ENCODE results near the gene GGT6. TPM values are rescaled to one million over a fixed set of nuclear protein-coding genes. Genes with fewer than 3 reads are reported as not detected.

Gene GGT6
- total RNA-seq, 4 donors from 2014 or later, result 46.0 to 141 (median 68.5) TPM

- no peak overlapping the region for H3K4me3 ChIP-seq
- H3K36me3 ChIP-seq, result no peaks in the 10 kb centered on the region
- DNase-seq, result no peak
- no peaks in the 10 kb centered on the region for H3K27me3 ChIP-seq
- TF ChIP-seq POLR2A (IDR thresholded peaks at IDR 0.05) (no peak), CTCF (IDR thresholded peaks at IDR 0.05) (no peak)
- no peaks in the 10 kb centered on the region for H3K9me3 ChIP-seq
- WGBS, 2 donors, result 74 to 79% methylated on average over 16 to 18 of the region's 19 CpGs
- intact Hi-C loops (cut with DNase I), result no loop called here
- peak overlapping the region; percentile 66 to 93 (median 82) for H3K27ac ChIP-seq
- H3K4me1 ChIP-seq, result peaks cover 20 to 85% (median 42%) of the 10 kb centered on the region in 3 donors
Measured at GRCh38 chr17:4520060-4520893, 40.1 kb downstream of the GGT6 start.

GRCh38 chr17:4519361-4519788 lies 41.0 kb downstream of the GGT6 start:
- Histone ChIP-seq H3K36me3 (no peaks in the 10 kb centered on the region), H3K4me1 (peaks cover 20 to 90% (median 42%) of the 10 kb centered on the region in 3 donors), H3K4me3 (no peak overlapping the region), H3K27me3 (no peaks in the 10 kb centered on the region), H3K27ac (peak overlapping the region; percentile 66 to 93 (median 82)), H3K9me3 (no peaks in the 10 kb centered on the region)
- intact Hi-C loops (cut with DNase I), result no loop called here
- 80% methylated on average over 2 of the region's 14 CpGs; no CpG with 5 or more reads in 1 of the 2 donors for WGBS, 2 donors
- TF ChIP-seq POLR2A (IDR thresholded peaks at IDR 0.05) (no peak), CTCF (IDR thresholded peaks at IDR 0.05) (no peak)
- no peak for DNase-seq

- no peak for TF ChIP-seq CTCF (IDR thresholded peaks at IDR 0.05)
- TF ChIP-seq POLR2A (IDR thresholded peaks at IDR 0.05), result no peak
- no peaks in the 10 kb centered on the region for H3K36me3 ChIP-seq
- WGBS, 2 donors, result 40 to 90% methylated on average over 1 to 4 of the region's 10 CpGs
- no peaks in the 10 kb centered on the region for H3K9me3 ChIP-seq
- intact Hi-C loops (cut with DNase I), result no loop called here
- peak overlapping the region; percentile 66 to 93 (median 82) for H3K27ac ChIP-seq
- DNase-seq, result no peak
- H3K4me3 ChIP-seq, result no peak overlapping the region
- no peaks in the 10 kb centered on the region for H3K27me3 ChIP-seq
- peaks cover 20 to 90% (median 45%) of the 10 kb centered on the region in 3 donors for H3K4me1 ChIP-seq
Measured at GRCh38 chr17:4518901-4519300, 41.5 kb downstream of the GGT6 start.

GRCh38 chr17:4516735-4517134 lies 43.6 kb downstream of the GGT6 start:
- Histone ChIP-seq H3K9me3 (no peaks in the 10 kb centered on the region), H3K4me3 (no peak overlapping the region), H3K36me3 (no peaks in the 10 kb centered on the region), H3K4me1 (peaks cover 20 to 92% (median 45%) of the 10 kb centered on the region in 3 donors), H3K27ac (peak overlapping the region; percentile 39 to 86 (median 64)), H3K27me3 (no peaks in the 10 kb centered on the region)
- WGBS, 2 donors, result 61 to 70% methylated on average over 11 of the region's 11 CpGs
- intact Hi-C loops (cut with DNase I), result no loop called here
- no peak for TF ChIP-seq CTCF (IDR thresholded peaks at IDR 0.05)
- TF ChIP-seq POLR2A (IDR thresholded peaks at IDR 0.05), result no peak
- DNase-seq, result no peak

- Histone ChIP-seq H3K4me1 (peaks cover 19 to 92% (median 32%) of the 10 kb centered on the region in 3 donors), H3K27ac (peak overlapping the region in 3 of 4 donors; percentile 38 to 74 (median 66)), H3K27me3 (no peaks in the 10 kb centered on the region), H3K9me3 (no peaks in the 10 kb centered on the region), H3K4me3 (no peak overlapping the region), H3K36me3 (no peaks in the 10 kb centered on the region)
- TF ChIP-seq POLR2A (IDR thresholded peaks at IDR 0.05) (no peak), CTCF (IDR thresholded peaks at IDR 0.05) (no peak)
- DNase-seq, result no peak
- intact Hi-C loops (cut with DNase I), result no loop called here
- WGBS, 2 donors, result no CpG with 5 or more reads among the region's 5 CpGs
Measured at GRCh38 chr17:4515501-4515900, 44.9 kb downstream of the GGT6 start.
